ENCODE data around the gene LIG4. TPM values are rescaled to one million over a fixed set of nuclear protein-coding genes. Genes with fewer than 3 reads are reported as not detected.

Gene LIG4
- polyA plus RNA-seq, 3 donors from 2014 or later: 2.0 to 3.8 (median 2.9) TPM

DNA sequence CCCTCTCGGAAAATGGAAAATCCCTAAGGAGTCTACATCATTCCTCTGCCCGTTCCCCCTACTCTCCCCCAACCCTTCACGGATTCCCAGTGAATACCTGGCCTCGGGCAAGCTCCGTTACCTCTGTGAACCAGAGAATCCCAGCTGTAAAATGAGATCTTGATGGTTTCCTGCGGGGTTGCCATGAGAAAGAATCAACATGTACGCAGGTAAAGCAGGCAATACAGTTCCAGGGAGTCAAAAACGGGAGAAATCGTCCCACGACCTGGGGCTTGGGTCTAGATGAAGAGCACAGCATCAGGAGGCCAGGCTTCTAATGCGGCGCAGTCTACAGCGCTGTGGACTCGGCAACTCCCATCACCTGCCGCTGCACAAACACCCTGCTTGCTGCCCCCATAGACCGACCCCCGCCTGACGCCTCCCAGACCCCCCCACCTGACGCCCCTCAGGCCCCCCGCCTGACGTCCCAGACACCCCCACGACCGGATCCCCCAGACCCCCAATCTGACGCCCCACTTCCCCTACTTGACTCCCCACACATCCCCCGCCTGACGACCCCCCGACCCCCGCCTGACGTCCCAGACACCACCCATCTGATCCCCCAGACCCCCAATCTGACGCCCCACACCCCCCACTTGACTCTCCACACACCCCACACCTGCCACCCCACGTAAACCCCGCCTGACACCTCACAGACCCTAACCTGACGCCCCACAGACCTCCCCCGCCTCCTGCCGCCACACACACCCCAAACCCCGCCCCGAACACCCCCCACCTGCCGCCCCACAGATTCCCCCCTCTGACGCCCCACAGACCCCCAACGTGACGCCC, 680 bp downstream of the LIG4 start:
- Mint-ChIP-seq H3K4me3 (peak overlapping the region; percentile 86 to 95 (median 93)), H3K4me1 (peaks cover 43 to 59% of the 10 kb centered on the region in 2 donors), H3K27me3 (ENCODE audit: low read depth in 3 of 3) (peaks cover 7 to 44% (median 33%) of the 10 kb centered on the region in 3 donors), H3K9me3 (peaks cover 0 to 5% (median 2%) of the 10 kb centered on the region in 6 donors), H3K36me3 (peaks cover 12 to 19% (median 18%) of the 10 kb centered on the region in 3 donors), H3K27ac (peak overlapping the region; percentile 68 to 95 (median 91))
- DNase-seq: no peak

DNA sequence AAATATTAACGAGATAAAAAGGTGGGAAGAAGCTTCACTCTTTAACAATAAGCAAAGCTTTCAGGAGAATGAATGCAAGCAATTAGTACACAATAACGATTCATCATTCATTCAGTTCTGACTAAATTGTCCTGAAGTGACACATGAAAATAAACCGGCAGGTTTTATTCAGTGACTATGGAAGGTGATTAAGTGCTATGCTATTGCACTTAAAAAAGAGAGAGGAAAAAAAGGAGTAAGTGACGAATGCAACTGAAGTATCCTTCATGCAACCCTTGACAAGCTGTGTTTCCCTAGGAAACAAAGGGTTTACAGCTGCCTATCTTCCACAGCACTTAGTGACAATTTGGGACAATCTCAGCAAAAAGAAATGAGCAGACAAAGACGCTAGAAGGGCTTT, 1.4 kb downstream of the LIG4 start:
- no peak for DNase-seq
- Mint-ChIP-seq H3K4me3 (peak overlapping the region; percentile 68 to 95 (median 86)), H3K36me3 (peaks cover 18 to 25% (median 25%) of the 10 kb centered on the region in 3 donors), H3K9me3 (peaks cover 0 to 10% (median 2%) of the 10 kb centered on the region in 6 donors), H3K4me1 (peaks cover 36 to 52% of the 10 kb centered on the region in 2 donors), H3K27ac (peak overlapping the region; percentile 68 to 95 (median 90)), H3K27me3 (ENCODE audit: low read depth in 3 of 3) (peaks cover 7 to 37% (median 30%) of the 10 kb centered on the region in 3 donors)

DNA sequence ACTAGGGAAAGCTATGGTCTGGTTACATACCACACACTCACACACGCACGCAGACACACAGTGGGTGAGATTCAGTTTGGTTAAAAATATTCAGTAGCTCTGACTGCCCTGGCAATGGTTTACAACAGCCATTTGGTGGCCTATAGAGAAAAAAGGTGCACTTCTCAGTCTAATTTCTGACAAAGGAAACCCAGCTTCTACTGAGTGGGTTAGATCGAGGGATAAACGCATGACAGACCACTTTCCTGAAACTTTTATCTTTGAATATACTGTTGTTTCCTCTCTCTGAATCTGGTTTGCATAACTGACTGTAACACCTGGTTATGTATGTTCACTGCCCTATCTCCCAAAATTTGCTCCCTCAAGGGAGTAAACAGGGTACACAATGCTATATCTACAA, 2.5 kb downstream of the LIG4 start:
- Mint-ChIP-seq H3K27me3 (ENCODE audit: low read depth in 3 of 3) (peaks cover 2 to 30% (median 22%) of the 10 kb centered on the region in 3 donors), H3K36me3 (peaks cover 24 to 32% (median 29%) of the 10 kb centered on the region in 3 donors), H3K4me1 (peaks cover 29 to 46% of the 10 kb centered on the region in 2 donors), H3K27ac (peak overlapping the region; percentile 20 to 95 (median 65)), H3K4me3 (peak overlapping the region in 1 of 5 donors; percentile 39), H3K9me3 (peaks cover 0 to 10% (median 2%) of the 10 kb centered on the region in 6 donors)
- DNase-seq: no peak

DNA sequence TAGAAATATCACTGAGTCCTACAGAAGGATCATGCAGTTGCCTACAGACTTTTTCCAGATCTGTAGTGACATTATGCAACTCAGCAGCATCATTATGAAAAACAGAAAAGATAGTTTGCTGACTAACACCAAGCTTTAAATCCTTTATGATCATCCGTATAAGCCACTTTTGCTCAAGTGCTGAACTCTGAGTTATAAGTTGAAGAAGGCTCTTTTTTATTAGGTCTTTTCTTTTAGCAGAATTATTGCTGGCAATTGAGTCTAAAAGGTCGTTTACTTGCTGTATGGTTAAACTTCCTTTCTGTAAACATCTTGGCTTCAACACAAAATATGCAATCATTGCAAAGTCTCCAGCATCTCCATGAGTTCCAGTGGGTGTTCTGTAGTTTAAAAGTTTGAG, 4.8 kb downstream of the LIG4 start:
- Mint-ChIP-seq H3K4me3 (no peak overlapping the region), H3K4me1 (peaks cover 9 to 22% of the 10 kb centered on the region in 2 donors), H3K27me3 (ENCODE audit: low read depth in 3 of 3) (peaks cover 2 to 14% (median 14%) of the 10 kb centered on the region in 3 donors), H3K36me3 (peaks cover 24 to 32% (median 29%) of the 10 kb centered on the region in 3 donors), H3K9me3 (peaks cover 0 to 14% (median 2%) of the 10 kb centered on the region in 6 donors), H3K27ac (peak overlapping the region in 1 of 6 donors; percentile 55)
- no peak for DNase-seq

DNA sequence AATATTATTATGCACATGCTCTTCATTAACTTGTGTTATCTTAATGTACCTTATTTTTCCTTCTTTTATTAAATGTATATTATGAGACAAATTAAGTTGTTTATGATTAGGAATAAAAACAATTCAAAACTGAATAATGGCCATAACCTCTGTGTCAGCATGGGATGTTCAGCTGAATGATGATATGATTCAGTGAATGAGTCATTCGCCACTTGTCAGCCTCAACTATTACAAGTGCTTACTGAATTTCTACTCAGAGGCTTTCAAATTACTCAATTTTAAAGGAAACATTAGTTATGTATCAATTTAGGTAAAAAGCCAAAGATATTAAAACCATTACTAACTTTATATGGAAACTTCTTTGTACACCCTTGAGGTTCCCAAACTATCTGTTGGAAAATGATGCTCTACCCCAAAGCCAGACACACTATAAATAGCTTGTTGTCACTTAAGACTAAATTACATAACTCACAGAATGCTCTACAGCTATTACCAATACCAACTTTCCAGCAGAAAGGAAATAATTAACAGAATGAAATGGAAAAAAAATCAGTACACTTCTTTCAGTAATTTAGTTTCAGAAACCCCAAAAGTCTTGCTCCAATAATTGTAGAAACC, 14.4 kb downstream of the LIG4 start:
- Mint-ChIP-seq H3K4me1 (peaks cover 0 to 7% of the 10 kb centered on the region in 2 donors), H3K36me3 (no peaks in the 10 kb centered on the region), H3K27ac (no peak overlapping the region), H3K9me3 (no peaks in the 10 kb centered on the region), H3K27me3 (ENCODE audit: low read depth in 3 of 3) (peaks cover 2 to 10% (median 7%) of the 10 kb centered on the region in 3 donors), H3K4me3 (no peak overlapping the region)
- no peak for DNase-seq

DNA sequence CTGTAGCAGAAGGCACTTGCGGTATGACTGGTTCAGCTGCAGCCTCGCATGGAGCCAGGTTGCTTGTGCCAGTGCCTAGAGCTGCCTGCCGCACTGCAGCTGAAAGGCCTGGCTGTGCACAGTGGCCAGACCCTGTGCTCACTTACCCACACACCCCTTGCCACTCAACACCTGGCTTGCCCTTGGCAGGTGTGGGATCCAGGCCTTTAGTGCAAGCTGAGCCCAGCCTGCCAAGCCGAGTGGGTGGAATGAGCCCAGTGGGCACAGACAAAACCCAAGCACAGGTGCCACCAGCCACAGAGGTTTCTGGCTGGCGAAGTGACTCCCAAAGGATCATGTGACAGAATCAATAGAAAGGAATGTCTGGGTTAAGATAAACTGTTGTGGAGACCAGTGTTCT, 19.5 kb downstream of the LIG4 start:
- no peaks in the 10 kb centered on the region for H3K4me1 Mint-ChIP-seq

DNA sequence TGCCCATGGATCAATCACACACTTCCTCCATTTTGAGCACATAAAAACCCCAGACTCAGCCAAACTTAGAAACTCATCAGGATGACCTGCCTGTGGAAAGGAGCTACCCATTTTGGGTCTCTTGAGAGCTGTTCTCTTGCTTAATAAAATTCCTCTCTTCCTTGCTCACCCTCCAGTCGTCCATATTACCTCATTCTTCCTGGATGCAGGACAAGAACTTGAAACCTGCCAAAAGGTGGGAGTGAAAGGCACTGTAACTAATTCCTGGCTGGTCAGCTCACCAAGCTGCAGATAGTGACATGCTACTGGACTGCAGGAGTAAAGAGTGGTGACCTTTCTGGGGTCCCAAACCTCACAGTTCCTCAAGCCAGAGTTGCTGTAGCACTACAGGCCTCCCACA, 20.2 kb downstream of the LIG4 start:
- H3K9me3 Mint-ChIP-seq: peaks cover 0 to 1% (median 0%) of the 10 kb centered on the region in 6 donors
- no peaks in the 10 kb centered on the region for H3K4me1 Mint-ChIP-seq
- peaks cover 2 to 12% (median 4%) of the 10 kb centered on the region in 3 donors for H3K27me3 Mint-ChIP-seq (ENCODE audit: low read depth in 3 of 3)
- H3K36me3 Mint-ChIP-seq: no peaks in the 10 kb centered on the region
- H3K27ac Mint-ChIP-seq: no peak overlapping the region
- no peak for DNase-seq
- no peak overlapping the region for H3K4me3 Mint-ChIP-seq

More for the DNA sequence above, 19.5 kb downstream of the LIG4 start:
- peaks cover under 1 to 6% (median 2%) of the 10 kb centered on the region in 3 donors for H3K27me3 Mint-ChIP-seq (ENCODE audit: low read depth in 3 of 3)
- no peak overlapping the region for H3K4me3 Mint-ChIP-seq
- peaks cover 0 to 1% (median 0%) of the 10 kb centered on the region in 6 donors for H3K9me3 Mint-ChIP-seq
- H3K27ac Mint-ChIP-seq: no peak overlapping the region
- no peaks in the 10 kb centered on the region for H3K36me3 Mint-ChIP-seq
- no peak for DNase-seq

DNA sequence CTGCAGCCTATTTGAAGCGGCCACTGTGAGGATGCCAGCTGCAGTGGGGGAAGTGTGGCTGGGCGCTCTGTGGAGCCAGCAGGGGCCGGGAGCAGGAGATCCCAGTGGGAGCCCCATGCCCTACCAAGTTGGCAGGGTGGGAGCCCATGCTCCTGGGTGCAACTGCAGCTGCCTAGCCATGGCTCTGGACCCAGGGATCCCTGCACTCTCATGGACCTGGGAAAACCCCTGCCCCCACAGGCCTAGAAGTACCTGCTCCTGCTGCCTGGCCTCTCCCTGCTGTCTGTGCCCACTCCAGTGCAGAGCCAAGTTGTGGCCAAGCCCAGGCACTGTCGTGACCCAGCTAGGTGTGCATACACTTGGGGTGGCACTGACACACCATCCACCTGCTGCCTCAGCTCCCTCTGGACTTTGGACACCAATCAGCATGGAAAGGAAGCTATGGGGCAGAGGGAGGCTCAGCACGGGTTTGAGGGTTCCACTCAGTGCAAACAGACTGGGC, 20.9 kb downstream of the LIG4 start:
- peaks cover 2 to 6% (median 6%) of the 10 kb centered on the region in 3 donors for H3K27me3 Mint-ChIP-seq (ENCODE audit: low read depth in 3 of 3)
- no peaks in the 10 kb centered on the region for H3K36me3 Mint-ChIP-seq
- H3K4me3 Mint-ChIP-seq: no peak overlapping the region
- DNase-seq: no peak
- peaks cover 0 to 1% (median 0%) of the 10 kb centered on the region in 6 donors for H3K9me3 Mint-ChIP-seq
- no peaks in the 10 kb centered on the region for H3K4me1 Mint-ChIP-seq
- H3K27ac Mint-ChIP-seq: no peak overlapping the region

DNA sequence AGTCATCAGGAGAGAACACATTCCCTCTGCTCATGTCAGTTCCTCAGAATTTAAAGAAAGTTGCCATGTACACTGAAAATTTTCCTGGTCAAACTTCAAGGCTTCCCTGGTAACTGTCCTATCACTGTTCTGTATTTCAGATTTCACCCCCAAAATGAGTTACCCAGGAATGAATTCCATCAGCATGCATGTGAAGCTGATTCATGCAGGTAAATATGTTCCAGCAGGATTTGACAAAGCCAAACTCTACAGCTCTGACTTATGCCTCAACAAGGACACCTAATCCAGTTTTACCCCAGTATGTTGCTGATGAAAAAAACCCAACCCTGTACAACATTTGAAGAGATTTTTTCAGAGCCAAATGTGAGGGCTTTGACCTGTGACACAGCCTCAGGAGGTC, 21.5 kb downstream of the LIG4 start:
- no peak for DNase-seq
- Mint-ChIP-seq H3K27ac (no peak overlapping the region), H3K36me3 (no peaks in the 10 kb centered on the region), H3K4me1 (no peaks in the 10 kb centered on the region), H3K27me3 (ENCODE audit: low read depth in 3 of 3) (peaks cover 2 to 6% (median 6%) of the 10 kb centered on the region in 3 donors), H3K4me3 (no peak overlapping the region), H3K9me3 (peaks cover 0 to 1% (median 0%) of the 10 kb centered on the region in 6 donors)

DNA sequence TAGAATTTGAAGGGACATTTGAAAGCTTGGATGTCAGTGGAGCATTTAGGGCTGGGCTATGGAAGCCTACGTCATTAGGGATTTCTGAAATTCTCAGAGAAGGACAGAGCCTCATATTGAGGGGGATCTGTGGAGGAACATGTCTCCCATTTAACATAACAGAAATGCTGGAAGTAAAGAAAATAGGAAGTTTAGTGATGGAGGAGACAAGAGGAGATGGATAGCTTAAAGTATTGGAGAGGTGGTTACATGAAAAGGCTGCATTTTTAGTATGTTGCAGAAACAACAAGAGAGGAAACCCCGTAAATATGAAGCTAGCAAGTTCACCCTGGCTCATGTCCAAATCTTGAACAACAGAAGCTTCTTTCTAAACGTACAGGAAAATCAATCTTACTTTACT, 24.4 kb downstream of the LIG4 start:
- peaks cover 0 to 1% (median 0%) of the 10 kb centered on the region in 6 donors for H3K9me3 Mint-ChIP-seq
- no peak overlapping the region for H3K27ac Mint-ChIP-seq
- no peak for DNase-seq
- peaks cover 3 to 6% (median 6%) of the 10 kb centered on the region in 3 donors for H3K27me3 Mint-ChIP-seq (ENCODE audit: low read depth in 3 of 3)
- no peaks in the 10 kb centered on the region for H3K4me1 Mint-ChIP-seq
- no peaks in the 10 kb centered on the region for H3K36me3 Mint-ChIP-seq
- no peak overlapping the region for H3K4me3 Mint-ChIP-seq

DNA sequence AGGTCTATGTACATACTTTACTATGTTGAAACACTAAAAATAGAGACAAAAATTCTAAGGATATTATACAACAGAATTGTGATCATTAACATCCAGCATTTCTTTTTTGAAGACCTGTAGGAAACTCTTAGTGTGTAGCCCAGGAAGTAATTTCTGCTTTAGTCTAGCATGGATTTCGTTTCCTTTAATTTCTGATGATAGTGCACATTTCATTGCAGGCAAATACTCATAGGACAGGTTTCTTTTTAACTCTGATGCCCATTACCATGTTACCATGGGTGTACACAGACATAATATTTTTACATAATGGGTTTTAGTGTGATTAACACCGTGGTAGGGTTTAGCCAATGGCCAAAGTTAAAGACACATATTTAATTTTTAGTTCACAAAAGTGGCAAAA, 27.1 kb downstream of the LIG4 start:
- Mint-ChIP-seq H3K27ac (no peak overlapping the region), H3K9me3 (peaks cover 0 to 1% (median 0%) of the 10 kb centered on the region in 6 donors), H3K27me3 (ENCODE audit: low read depth in 3 of 3) (peaks cover 5 to 9% (median 7%) of the 10 kb centered on the region in 3 donors), H3K36me3 (no peaks in the 10 kb centered on the region), H3K4me3 (no peak overlapping the region), H3K4me1 (no peaks in the 10 kb centered on the region)
- DNase-seq: no peak

DNA sequence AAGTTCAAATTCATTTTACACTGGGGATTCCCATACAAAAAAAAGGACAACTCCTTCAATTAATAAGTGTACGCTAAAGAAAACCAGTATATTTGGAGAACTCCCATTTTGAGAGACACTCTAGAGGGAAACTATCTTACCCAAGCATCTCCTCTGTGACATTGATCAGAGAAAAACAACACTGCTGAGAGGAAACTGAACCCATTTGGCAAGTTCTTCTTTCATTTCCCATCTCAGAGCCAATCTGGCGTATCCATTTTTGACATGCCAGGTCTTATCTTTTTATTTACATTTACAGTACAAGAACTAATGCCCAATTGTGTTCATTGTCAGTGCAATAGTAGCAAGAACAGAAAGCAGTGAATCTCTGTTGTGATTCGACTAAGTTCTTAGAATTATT, 30.1 kb downstream of the LIG4 start:
- Mint-ChIP-seq H3K27ac (no peak overlapping the region), H3K36me3 (no peaks in the 10 kb centered on the region), H3K27me3 (ENCODE audit: low read depth in 3 of 3) (peaks cover 3 to 7% (median 3%) of the 10 kb centered on the region in 3 donors), H3K4me3 (no peak overlapping the region), H3K4me1 (no peaks in the 10 kb centered on the region), H3K9me3 (no peaks in the 10 kb centered on the region)
- no peak for DNase-seq

DNA sequence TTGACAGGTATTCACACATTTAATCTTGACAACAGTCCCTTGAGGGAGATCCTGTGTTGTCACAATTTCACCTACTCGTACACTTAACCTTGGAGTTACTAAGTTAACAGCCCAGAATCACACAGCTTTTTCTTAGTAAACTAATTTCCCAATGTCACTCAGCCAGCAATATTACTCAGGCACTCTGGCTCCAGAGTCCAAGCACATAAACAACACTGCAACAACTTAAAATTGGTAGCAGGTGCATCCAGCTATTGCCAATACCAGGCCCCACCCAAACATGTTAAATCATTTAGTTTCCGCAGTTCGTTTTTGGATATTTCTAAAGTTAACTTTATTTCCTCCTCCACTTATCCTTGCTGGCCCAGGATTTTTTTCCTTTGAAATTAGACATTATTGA, 32.7 kb downstream of the LIG4 start:
- peaks cover 1 to 7% (median 2%) of the 10 kb centered on the region in 3 donors for H3K27me3 Mint-ChIP-seq (ENCODE audit: low read depth in 3 of 3)
- no peaks in the 10 kb centered on the region for H3K4me1 Mint-ChIP-seq
- H3K27ac Mint-ChIP-seq: no peak overlapping the region
- H3K9me3 Mint-ChIP-seq: no peaks in the 10 kb centered on the region
- no peak overlapping the region for H3K4me3 Mint-ChIP-seq
- no peaks in the 10 kb centered on the region for H3K36me3 Mint-ChIP-seq
- no peak for DNase-seq

DNA sequence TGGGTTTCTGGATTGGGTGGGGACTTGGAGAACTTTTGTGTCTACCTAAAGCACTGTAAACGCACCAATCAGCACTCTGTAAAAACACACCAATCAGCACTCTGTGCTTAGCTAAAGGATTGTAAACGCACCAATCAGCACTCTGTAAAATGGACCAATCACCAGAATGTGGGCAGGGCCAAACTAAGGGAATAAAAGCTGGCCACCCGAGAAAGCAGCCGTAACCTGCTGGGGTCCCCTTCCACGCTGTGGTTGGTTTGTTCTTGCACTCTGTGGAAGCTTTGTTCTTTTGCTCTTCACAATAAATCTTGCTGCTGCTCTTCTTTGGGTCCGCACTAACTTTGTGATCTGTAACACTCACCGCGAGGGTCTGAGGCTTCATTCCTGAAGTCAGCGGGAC, 37.3 kb downstream of the LIG4 start:
- H3K4me3 Mint-ChIP-seq: no peak overlapping the region
- H3K9me3 Mint-ChIP-seq: peaks cover 0 to 2% (median 0%) of the 10 kb centered on the region in 6 donors
- no peaks in the 10 kb centered on the region for H3K36me3 Mint-ChIP-seq
- H3K4me1 Mint-ChIP-seq: no peaks in the 10 kb centered on the region
- no peak for DNase-seq
- H3K27ac Mint-ChIP-seq: no peak overlapping the region
- H3K27me3 Mint-ChIP-seq (ENCODE audit: low read depth in 3 of 3): peaks cover 2 to 5% (median 4%) of the 10 kb centered on the region in 3 donors

Measured in immature natural killer cell (primary cell).